AG09309 (cell line): ENCODE measurements around the gene LGI1.

ENCODE experiments used
- DNase-seq: peaks from one replicate; pipeline ENCODE4 v3.0.0-alpha.2; 2010; ENCODE audit warnings: low read depth
- H3K4me3 ChIP-seq: 2 replicates; pipeline ENCODE4 v1.5.1; 2011; ENCODE audit warnings: mild to moderate bottlenecking, low read depth, low read length, moderate library complexity; ENCODE audit not compliant: control insufficient read depth
- CTCF ChIP-seq: IDR thresholded peaks from 2 replicates; pipeline ENCODE4 v1.5.1; 2011; ENCODE audit warnings: mild to moderate bottlenecking, low read depth, low read length, inconsistent platforms; ENCODE audit not compliant: insufficient read depth, control insufficient read depth; ENCODE audit errors: missing control alignments

Gene LGI1

GRCh38 chr10:93768892-93769291, 11.2 kb downstream of the LGI1 start:
- H3K4me3 ChIP-seq = no peak overlapping the region
- no peak for TF ChIP-seq CTCF
- DNase-seq = no peak

GRCh38 chr10:93771354-93771753, 13.6 kb downstream of the LGI1 start:
- H3K4me3 ChIP-seq = no peak overlapping the region
- no peak for TF ChIP-seq CTCF
- no peak for DNase-seq

- no peak for TF ChIP-seq CTCF
- DNase-seq = no peak
- no peak overlapping the region for H3K4me3 ChIP-seq
Measured at GRCh38 chr10:93773120-93773519, 15.4 kb downstream of the LGI1 start.

GRCh38 chr10:93773705-93774104, 16.0 kb downstream of the LGI1 start:
- TF ChIP-seq CTCF = no peak
- H3K4me3 ChIP-seq = no peak overlapping the region
- no peak for DNase-seq

GRCh38 chr10:93775356-93775755, 17.6 kb downstream of the LGI1 start:
- no peak for TF ChIP-seq CTCF
- DNase-seq = no peak
- no peak overlapping the region for H3K4me3 ChIP-seq

- DNase-seq = no peak
- TF ChIP-seq CTCF = no peak
- no peak overlapping the region for H3K4me3 ChIP-seq
Measured at GRCh38 chr10:93777092-93777491, 19.4 kb downstream of the LGI1 start.

GRCh38 chr10:93784059-93784458, 26.3 kb downstream of the LGI1 start:
- no peak overlapping the region for H3K4me3 ChIP-seq
- TF ChIP-seq CTCF = no peak
- DNase-seq = no peak
